Cardiac muscle cell (in vitro differentiated cells and primary cell): Measurements from ENCODE around the gene LAMP2. TPM values are rescaled to one million over a fixed set of nuclear protein-coding genes. Genes with fewer than 3 reads are reported as not detected.

ENCODE experiments used
- DNase-seq, 2 donors: peaks; one replicate each; pipeline versions ENCODE4 v3.0.0 to v3.0.0-alpha.2; 2010 to 2017; ENCODE audit warnings: low read depth in 1 of 2, low spot score in 1 of 2
- H3K27ac ChIP-seq: fragments of 200-600 bp; sonication (generic); 2 replicates; pipeline ENCODE4 v1.5.1; 2016
- H3K27me3 ChIP-seq: fragments of 200-600 bp; sonication (generic); 2 replicates; pipeline ENCODE4 v1.6.0; 2016; ENCODE audit warnings: control low read depth
- H3K36me3 ChIP-seq: fragments of 200-600 bp; sonication (generic); 2 replicates; pipeline ENCODE4 v1.5.1; 2016; ENCODE audit warnings: control low read depth
- H3K4me1 ChIP-seq: fragments of 200-600 bp; sonication (generic); 2 replicates; pipeline ENCODE4 v1.8.1; 2017; ENCODE audit warnings: low read depth, mild to moderate bottlenecking, mixed run types
- H3K4me3 ChIP-seq: fragments of 200-600 bp; sonication (generic); 2 replicates; pipeline ENCODE4 v1.5.1; 2016; ENCODE audit warnings: mild to moderate bottlenecking
- H3K9me3 ChIP-seq: fragments of 200-600 bp; sonication (generic); 2 replicates; pipeline ENCODE4 v1.5.1; 2017; ENCODE audit warnings: low read depth, mild to moderate bottlenecking, control low read depth
- CTCF ChIP-seq: IDR thresholded peaks from 2 replicates; pipeline ENCODE4 v1.5.1; 2012; ENCODE audit warnings: low read depth, mild to moderate bottlenecking, low read length
- polyA plus RNA-seq: library from polyadenylated mRNA; unstranded; fragments of >200 nt; fragmentation: Nextera tagmentation; extraction: Ambion mirVana; gene quantifications from 2 replicates; pipeline ENCODE4 v1.2.1, GENCODE V29; 2016
- total RNA-seq: library from RNA; depleted of rRNA; stranded (reverse); fragments of >200 nt; gene quantifications from 2 replicates; pipeline ENCODE4 v1.2.3, GENCODE V29; 2016

Gene LAMP2
- 31.1 and 41.7 TPM in 2 replicates for total RNA-seq
- polyA plus RNA-seq, result 72.0 and 95.1 TPM in 2 replicates

GRCh38 chrX:120468825-120469525, at the start of gene LAMP2:
LAMP2 (minus strand) TSS chrX:120469296; CDS start chrX:120469169, 127 bp downstream.
- no peak for TF ChIP-seq CTCF
- no peaks in the 10 kb centered on the region for H3K4me1 ChIP-seq

GRCh38 chrX:120517936-120518335, 48.8 kb upstream of the LAMP2 start:
- no peak for TF ChIP-seq CTCF
- DNase-seq, result peak in 1 of 2 donors; percentile 52
- no peak overlapping the region for H3K27ac ChIP-seq

More at GRCh38 chrX:120468825-120469525, at the start of gene LAMP2:
- Histone ChIP-seq H3K4me3 (peak within 1 kb of the TSS; percentile 78), H3K27me3 (no peaks in the 10 kb centered on the region), H3K36me3 (no peaks in the 10 kb centered on the region), H3K9me3 (no peaks in the 10 kb centered on the region), H3K27ac (peak within 1 kb of the TSS; percentile 93)
- DNase-seq, result peak; percentile 92 to 93

GRCh38 chrX:120514236-120514635, 45.1 kb upstream of the LAMP2 start:
- no peaks in the 10 kb centered on the region for H3K9me3 ChIP-seq
- no peaks in the 10 kb centered on the region for H3K4me1 ChIP-seq
- DNase-seq, result peak in 1 of 2 donors; percentile 30
- peak; percentile 39 for TF ChIP-seq CTCF
- no peaks in the 10 kb centered on the region for H3K36me3 ChIP-seq
- no peak overlapping the region for H3K27ac ChIP-seq
- no peaks in the 10 kb centered on the region for H3K27me3 ChIP-seq
- no peak overlapping the region for H3K4me3 ChIP-seq

More at GRCh38 chrX:120517936-120518335, 48.8 kb upstream of the LAMP2 start:
- no peaks in the 10 kb centered on the region for H3K36me3 ChIP-seq
- H3K9me3 ChIP-seq, result no peaks in the 10 kb centered on the region
- H3K4me3 ChIP-seq, result no peak overlapping the region
- H3K27me3 ChIP-seq, result no peaks in the 10 kb centered on the region
- no peaks in the 10 kb centered on the region for H3K4me1 ChIP-seq

GRCh38 chrX:120512627-120513026, 43.5 kb upstream of the LAMP2 start:
- TF ChIP-seq CTCF, result no peak
- Histone ChIP-seq H3K4me3 (no peak overlapping the region), H3K27me3 (no peaks in the 10 kb centered on the region), H3K4me1 (no peaks in the 10 kb centered on the region), H3K27ac (no peak overlapping the region), H3K36me3 (no peaks in the 10 kb centered on the region), H3K9me3 (no peaks in the 10 kb centered on the region)
- no peak for DNase-seq

- Histone ChIP-seq H3K4me3 (no peak overlapping the region), H3K36me3 (no peaks in the 10 kb centered on the region), H3K27me3 (no peaks in the 10 kb centered on the region), H3K4me1 (no peaks in the 10 kb centered on the region), H3K9me3 (no peaks in the 10 kb centered on the region), H3K27ac (no peak overlapping the region)
- no peak for DNase-seq
- no peak for TF ChIP-seq CTCF
These were observed 43.1 kb upstream of the LAMP2 start for GRCh38 chrX:120512222-120512621.
